ENCODE results near the gene NFIC.
"Not testable (repeated sequence)": the region's sequence is repeated elsewhere in the genome, so short reads cannot be mapped to it uniquely, and the experiment has no call there.

The NFIC gene

DNA sequence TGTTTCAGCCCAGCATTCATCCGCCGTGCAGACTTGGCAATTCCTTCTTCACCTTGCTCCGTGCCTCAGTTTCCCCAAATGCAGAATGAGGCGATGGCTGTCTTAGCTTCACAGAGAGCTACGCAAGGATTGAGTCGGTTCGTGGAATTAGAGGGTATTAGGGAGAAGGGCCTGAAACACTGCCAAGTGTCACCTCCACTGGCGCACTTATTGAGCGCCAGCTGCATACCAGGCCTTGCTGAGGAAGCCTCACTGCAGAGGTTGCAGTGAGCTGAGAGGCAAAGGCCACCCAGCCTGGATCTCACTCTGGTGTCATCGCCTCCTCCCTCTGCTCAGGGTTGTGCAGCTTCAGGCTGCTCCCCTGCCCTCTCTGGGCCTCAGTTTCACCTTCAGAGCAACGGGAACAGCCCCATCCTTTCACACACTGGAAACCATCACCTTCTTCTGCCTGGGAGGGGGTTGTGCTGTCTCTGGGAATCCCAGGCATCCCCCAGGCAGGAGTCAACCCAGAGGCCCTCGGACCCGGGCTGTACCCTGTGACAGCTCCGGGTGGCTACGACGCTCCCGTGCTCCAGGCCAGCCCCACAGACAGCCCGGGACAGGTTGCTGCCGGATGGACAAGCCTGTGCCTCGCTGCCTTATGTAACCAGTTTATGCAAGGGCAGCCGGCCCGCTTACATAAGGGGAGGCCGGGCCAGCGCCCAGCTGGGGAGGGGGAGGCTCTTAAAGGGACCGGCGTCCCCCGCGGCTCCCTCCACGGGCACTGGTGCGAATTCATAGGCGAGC is 31.9 kb downstream of the NFIC start:
- no peak for DNase-seq (ENCODE audit: low spot score)

DNA sequence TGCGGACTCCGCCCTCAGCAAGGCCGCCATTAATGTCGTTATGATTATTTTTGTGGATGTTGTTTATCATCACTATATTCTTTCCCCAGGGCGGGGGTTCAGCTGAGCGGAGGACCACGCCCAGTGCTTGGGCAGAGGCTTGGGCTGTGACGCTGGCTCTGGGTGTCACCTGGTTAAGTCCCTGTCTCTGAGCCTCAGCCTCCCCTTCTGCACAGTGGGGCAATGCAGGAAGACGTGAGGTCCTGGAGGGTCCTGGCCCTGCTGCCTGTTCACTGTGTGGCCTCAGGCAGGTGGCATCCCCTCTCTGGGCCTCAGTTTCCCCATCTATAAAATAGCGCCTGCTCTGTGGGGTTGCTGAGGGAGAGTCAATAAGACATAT is 32.5 kb downstream of the NFIC start:
- DNase-seq (ENCODE audit: low spot score) = no peak

DNA sequence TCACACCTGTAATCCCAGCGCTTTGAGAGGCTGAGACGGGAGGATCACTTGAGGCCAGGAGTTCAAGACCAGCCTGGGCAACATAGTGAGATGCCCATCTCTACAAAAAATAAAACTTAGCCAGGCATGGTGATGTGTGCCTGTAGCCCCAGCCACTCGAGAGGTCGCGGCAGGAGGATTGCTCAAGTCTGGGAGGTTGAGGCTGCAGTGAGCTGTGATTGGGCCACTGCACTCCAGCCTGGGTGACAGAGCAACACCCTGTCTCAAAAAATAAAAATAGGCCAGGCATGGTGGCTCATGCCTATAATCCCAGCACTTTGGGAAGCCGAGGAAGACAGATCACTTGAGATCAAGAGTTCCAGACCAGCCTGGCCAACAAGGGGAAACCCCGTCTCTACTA is 32.9 kb downstream of the NFIC start:
- not testable (repeated sequence) for DNase-seq (ENCODE audit: low spot score)

DNA sequence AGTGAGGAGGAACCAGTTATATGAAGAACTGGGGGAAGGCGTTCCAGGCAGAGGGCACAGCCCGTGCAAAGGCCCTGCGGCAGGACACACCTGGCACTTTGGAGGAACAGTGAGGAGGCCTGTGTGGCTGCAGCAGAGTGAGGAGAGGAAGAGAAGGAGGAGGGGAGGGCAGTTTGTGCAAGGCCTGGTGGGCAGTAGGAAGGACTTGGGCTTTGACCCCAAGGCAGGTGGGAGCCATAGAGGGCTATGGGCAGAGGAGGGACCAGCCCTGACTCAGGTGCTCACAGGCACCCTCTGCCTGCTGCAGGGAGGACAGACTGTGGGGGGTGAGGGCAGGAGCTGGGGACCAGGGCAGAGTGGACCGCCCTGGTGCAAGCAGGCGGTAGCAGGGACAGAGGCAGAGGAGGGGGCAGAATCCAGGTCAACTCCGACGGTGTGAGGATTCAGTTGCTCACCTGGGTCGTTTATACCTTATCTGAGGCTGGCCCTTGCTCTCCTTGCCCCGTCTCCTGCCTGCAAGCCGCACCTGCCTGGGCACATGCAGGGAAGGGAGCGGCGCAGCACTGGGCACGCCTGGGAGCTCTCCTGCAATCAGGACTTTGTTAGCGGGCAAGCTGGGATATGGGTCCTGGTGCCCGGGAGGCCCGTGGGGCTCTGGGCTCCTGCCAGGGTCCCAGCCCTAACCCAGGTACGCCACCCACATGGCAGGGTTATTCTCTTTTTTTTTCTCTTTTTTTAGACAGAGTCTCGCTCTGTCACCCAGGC is 34.8 kb downstream of the NFIC start:
- no peak for DNase-seq (ENCODE audit: low spot score)

DNA sequence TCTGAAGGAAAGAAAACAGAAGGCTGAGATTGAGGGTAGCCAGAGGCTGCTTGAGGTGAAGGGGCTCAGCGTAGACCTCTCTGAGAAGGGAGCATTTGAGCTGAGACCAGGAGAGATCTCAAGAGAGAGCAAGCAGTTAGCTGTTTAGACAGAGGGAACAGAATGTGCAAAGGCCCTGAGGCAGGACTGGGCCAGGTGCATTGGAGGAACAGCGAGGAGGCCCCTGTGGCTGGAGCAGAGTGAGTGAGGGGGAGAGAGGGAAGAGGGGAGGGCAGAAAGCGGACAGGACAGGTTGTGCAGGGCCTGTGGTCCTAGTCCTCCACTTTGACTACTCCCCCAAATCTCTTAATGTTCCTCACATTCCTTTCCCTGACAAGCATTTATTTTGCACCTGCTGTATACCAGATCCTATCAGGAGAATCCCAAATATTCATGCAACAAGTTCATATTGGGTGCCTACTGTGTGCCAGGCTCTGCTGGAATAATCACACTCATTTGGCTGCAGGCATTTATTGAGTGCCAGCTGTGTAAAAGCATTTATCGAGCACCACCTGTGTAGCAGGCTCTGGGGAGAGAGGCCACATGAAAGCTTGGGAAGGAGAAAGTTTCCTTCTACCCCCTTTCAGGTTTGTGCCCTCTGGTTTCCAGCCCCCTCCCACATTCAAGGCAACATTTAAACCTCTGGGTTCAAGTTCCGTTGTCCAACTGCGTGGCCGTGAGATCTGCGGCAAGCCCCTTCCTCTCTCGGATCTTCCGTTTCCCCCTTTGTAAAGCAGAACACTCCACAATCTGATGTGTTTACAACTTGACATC is 36.5 kb downstream of the NFIC start:
- no peak for DNase-seq (ENCODE audit: low spot score)

DNA sequence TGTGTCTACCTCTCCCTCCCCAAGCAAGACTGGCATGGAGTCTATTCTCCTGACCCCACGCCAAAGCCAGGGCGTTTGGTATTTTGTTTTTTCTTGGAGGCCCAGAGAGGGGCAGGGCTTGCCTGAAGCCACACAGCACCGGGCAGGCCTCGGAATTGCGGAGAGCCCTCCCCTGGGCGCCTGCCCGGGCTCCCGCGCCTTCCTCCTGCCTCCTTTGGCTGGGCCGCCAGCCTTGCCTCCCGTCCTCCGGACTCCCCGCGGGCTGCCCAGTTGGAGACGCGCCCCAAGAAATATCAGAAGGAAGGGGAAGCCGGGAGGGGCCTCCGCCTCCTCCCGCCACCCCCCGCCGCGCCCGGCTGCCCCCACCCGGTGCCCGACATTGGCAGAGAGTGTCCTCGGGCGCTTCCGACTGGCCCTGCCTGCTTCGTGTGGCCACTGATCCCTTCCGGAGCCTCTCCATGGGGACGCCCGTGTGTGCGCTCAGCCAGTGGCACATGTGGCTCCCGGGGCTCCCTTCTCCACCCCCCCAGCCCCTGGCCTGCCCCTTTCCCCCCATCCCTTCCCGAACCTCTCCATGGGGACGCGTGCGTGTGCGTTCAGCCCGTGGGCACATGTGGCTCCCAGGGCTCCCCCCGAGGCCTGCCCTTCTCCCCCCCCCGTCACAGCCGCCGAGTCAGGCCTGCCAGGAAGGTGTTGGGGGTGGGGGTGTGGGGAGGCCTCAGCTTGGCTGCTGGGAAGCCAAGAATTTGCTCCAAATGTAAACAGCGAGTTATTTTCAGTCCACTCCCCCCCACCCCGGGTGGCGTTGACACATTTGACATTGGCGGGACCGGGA is 37.3 kb downstream of the NFIC start:
- DNase-seq (ENCODE audit: low spot score) = no peak

DNA sequence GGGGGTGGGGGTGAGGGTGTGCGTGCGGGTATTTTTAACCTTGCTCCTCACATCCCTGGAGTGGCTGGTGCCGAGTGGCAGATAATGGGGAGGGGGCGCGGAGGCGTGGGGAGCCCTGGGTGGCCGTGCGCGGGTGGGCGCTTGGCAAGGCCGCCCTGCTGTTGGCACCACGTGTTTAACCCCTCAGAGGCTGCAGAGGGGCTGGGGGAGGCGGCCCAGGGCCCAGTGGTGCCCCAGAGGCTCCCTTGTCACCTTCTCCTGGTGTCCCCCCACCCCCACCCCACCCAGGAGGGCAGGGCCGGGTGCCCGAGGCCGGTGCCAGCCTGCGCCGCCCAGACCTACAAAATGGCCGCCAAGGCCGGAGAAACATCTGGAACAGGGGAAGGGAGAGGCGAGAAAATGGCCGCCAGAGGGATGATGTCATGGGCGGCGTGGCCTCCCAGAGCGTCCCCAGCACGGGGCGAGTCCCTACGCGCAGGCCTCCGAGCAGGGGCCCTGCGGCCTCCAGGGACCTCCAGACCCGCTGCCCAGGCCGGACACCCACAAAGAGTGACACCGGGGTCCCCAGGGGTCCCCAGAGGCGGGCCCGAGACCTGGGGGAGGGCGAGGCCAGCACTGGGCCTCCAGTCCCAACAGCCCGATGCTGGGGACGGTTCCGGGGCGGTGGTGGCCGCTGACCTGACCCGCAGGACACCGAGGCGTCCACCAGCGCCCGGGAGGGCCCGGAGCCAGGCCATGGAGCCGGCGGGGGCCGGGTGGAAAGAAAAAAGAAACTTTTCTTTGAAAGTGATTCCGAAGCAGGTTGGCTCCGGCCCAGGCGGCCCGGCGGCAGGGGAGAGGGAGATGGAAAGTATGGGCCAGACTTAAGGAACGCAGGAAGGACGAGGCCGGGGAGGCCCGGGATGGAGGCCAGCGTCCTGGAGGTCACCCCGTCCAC is 38.2 kb downstream of the NFIC start:
- no peak for DNase-seq (ENCODE audit: low spot score)

DNA sequence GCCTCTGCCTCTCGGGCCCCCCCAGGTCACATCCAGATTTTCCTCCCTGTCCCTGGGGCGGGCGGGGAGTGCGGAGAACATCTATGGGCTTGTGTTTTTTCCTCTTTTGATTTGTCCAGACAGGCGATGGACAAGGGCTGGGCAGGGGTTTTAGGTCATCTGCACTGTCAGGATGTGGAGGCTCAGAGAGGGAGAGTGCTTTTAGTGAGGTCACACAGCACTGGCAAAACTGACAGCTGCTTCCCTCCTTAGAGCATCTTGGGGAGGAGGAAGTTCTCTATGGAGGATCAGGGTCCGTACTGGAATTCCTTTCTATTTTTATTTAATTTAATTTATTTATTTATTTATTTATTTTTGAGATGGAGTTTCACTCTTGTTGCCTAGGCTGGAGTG is 38.9 kb downstream of the NFIC start:
- DNase-seq (ENCODE audit: low spot score) = no peak

DNA sequence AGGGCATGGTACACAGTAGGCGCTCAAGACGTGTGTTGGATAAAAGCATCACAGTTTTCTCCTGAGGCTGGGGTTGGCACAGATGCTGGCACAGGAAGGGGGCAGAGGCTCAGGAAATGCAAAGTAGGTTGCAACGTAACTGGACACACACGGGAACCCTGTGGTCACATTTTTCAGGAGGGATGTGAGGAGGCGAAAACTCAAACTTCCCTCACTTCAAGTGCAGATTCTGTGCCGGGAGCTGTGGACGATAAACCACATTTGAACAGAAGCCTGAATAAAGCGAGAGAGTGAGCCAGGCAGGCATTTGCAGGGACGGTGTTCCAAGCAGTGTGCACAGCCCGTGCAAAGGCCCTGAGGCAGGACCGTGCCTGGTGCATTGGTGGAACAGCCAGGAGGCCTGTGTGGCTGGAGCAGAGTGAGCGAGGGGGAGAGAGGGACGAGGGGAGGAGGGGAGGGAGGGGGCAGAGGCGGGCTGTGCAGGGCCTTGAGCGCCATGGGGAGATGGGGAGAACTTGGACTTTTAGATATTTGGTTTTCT is 40.3 kb downstream of the NFIC start:
- DNase-seq (ENCODE audit: low spot score) = no peak

DNA sequence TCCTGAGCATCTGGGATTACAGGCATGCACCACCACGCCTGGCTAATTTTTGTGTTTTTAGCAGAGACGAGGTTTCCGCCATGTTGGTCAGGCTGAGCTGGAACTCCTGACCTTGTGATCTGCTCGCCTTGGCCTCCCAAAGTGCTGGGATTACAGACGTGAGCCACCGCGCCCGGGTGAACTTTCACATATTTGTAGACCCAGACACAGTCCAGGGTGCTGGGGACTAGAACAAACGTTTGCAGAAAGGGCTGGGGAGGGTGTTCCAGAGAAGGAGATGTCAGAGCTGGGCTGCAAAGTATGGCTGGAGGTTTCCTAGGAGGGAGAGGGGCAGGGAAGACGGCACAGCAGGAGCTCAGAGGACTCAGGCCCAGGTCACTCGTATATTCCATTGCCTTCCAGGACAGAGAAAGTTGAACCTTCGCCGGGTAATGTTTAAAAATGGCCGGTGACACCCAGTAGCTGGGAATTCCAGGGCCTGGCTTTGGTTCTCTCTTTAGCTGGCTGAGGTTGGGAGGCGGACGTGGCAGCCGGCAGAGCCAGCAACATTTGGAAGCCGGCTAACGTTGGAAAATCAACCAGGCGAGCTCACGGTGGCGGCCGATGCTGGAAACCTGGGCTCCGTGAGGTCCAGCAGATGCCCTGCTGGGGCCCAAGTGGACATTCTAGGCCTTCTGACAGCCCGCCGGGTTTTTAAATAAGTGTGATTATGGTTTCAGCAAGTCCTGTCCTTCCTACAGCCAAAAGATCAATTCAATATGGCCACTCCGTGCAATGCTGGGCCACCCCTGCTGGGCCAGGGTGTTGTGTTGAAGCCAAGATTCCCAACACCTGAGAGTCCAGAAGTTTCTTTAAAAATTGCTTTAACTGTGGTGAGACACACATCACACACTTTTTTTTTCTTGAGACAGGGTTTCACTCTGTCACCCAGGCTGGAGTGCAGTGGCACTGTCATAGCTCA is 41.5 kb downstream of the NFIC start:
- no peak for DNase-seq (ENCODE audit: low spot score)

DNA sequence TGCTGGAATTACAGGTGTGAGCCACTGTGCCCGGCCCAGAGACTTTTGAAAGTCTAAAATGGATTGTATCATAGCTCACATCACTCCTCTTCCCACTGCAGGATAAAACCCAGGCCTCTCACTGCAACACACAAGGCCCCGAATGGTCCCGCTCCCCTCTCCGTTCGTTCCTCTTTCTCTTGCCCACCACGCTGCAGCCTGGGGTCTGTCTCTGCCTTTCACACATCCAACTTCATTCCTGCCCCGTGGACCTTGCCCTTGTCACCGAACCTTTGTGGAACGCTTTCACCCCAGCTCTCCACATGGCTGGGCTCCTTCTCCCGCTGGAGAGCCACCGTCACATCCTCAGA is 42.6 kb downstream of the NFIC start:
- DNase-seq (ENCODE audit: low spot score) = no peak

DNA sequence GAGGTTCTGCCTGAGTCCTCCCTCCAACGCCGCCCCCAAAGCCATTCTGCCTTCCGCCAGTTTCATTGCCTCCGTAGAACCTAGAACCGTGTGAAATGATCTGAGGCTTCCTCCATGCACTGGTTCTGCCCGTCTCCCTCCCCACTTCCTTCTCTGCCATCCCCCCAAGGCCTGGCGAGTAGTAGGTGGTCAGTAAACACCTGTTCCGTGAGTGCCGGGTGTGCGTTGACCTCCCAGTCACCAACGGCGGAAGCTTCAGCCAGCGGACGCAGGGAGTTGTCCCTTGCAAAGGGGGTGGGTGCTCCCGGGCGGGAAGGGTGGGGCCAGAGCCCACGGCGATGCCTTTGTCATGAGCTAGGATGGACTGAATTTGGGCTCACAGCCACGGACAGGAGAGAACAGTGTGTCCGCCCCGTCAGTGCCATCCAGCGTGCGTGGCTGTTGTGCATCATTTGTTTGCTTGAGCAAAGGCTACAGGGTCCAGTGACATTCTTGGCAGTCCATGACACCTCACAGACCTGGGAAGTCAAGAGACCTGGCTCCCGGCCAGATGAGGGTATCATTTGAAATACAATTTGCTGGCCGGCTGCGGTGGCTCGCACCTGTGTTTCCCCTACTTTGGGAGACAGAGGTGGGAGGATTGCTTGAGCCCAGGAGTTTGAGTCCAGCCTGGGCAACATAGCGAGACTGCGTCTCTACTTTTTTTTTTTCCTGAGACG is 43.1 kb downstream of the NFIC start:
- DNase-seq (ENCODE audit: low spot score) = no peak

DNA sequence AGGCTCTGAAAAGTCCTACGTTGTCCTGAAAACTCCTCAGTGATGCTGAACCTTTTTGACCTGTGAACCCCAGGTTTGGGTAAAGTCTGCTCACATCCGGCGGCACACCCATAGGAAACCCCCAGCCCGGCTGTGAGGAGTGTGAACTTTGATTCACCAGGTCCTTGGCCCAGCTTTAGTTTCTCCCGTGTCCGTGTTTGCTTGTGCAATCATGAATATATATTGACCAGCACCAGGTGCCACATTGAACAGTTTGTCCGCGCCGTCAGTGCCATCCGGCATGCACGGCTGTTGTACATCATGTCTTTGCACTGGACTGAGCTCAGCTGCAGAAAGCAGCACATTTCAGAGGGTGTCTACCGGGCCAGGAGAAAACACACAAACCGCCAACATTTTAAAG is 45.3 kb downstream of the NFIC start:
- no peak for DNase-seq (ENCODE audit: low spot score)

DNA sequence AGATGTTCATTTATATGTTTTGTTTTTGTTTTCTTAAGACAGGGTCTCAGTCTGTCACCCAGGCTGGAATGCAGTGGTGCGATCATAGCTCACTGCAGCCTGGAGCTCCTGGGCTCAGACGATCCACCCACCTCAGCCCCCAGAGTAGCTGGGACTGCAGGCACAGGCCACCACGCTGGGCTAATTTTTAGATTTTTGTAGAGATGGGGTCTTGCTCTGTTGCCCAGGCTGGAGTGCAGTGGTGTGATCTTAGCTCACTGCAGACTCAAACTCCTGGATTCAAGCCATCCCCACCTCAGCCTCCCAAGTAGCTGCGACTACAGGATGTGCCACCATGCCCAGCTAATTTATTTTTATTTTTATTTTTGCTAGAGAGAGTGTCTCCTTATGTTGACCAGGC is 45.7 kb downstream of the NFIC start:
- no peak for DNase-seq (ENCODE audit: low spot score)

DNA sequence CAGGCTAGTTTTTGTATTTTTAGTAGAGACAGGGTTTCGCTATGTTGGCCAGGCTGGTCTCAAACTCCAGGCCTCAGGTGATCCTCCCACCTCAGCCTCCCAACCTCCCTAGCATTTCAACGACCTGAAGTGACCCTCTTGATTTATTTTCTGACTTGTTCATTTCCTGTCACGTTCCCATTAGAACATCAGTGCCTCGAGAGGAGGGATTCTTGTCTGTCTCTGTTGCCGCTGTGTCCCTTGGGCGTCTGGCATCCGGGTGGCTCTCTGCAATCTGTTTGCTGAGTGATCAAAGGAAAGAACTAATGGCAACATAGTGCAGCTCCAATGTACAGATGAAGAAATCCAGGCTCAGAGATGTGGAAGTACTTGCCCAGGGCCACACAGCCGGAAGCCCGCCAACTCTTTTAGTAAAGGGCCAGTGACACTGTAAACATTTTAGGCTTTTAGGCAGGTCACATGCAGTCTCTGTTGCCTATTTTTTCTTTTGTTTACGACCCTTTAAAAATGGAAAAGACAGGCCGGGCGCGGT is 47.5 kb downstream of the NFIC start:
- DNase-seq (ENCODE audit: low spot score) = no peak

DNA sequence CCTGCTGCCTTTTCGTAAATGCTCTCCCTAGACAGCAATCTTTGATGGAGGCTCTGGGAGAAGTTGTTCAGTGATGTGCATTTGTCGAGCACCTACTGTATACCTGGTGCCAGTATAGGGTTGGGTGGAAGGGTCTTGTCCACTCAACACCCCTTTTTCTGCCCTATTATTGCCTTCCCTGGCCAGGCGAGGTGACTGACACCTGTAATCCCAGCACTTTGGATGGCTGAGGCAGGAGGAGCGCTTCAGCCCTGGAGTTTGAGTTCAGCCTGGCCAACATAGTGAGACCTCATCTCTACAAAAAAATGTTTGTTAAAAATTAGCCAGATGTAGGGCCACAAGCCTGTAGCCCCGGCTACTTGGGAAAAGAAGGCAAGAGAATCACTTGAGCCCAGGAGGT is 49.3 kb downstream of the NFIC start:
- no peak for DNase-seq (ENCODE audit: low spot score)

DNA sequence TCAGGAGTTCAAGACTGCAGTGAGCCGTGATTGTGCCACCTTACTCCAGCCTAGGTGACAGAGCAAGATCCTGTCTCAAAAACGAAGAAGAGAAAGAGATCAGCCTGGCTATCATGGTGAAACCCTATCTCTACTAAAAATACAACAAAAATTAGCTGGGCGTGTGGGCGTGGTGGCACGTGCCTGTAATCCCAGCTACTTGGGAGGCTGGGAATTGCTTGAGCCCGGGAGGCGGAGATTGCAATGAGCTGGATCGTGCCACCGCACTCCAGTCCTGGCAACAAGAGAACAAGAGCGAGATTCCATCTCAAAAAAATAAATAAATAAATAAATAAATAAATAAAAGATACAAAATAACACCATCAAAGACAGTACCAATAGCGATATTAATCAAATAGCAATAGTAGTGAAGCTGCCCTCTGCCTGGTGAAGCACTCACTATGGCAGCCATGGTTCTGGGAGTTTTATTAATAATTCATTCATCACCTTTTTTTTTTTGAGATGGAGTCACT is 53.9 kb downstream of the NFIC start:
- no peak for DNase-seq (ENCODE audit: low spot score)

DNA sequence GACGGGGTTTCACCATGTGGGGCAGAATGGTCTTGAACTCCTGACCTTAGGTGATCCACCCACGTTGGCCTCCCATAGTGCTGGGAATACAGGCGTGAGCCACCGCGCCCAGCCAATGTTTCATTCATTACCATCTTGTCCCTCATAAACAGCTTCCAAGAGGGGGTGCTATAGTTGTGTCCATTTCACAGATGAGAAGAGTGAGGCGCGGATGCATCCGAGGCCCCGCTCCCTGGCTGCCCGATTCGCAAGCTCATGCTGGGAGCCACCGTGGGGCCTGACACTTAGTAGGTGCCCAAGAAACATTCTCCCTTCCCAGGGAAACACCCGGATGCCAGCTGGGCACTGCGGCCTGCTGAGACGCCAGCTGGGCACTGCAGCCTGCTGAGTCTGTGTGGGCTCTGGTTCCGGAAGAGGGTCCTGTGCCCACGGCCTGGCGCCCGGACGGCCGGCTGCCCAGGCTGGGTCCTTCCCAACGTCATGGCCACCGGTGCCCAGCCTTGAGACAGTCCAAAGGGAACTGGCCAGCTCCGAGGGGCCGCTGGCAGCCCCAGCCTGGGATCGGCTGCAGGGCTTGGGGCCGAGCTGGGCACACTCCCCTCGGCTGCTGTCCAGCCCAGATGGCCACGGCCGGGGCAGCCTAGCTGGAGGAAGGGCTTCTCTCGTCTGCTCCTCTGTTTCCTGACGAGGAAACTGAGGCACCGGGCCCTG is 54.7 kb downstream of the NFIC start:
- no peak for DNase-seq (ENCODE audit: low spot score)
